Amygdala (tissue), 56 donors: Measurements from ENCODE around the gene FEM1B.
A peak's percentile ranks its signal among the peaks of the same experiment; 100 is the strongest.
"Not testable (repeated sequence)": the region's sequence is repeated elsewhere in the genome, so short reads cannot be mapped to it uniquely, and the experiment has no call there.

Experiments
- DNase-seq, 56 donors: peaks; one replicate each; lab custom pipeline; 2025; lab: John Stamatoyannopoulos, UW

Gene FEM1B

DNA sequence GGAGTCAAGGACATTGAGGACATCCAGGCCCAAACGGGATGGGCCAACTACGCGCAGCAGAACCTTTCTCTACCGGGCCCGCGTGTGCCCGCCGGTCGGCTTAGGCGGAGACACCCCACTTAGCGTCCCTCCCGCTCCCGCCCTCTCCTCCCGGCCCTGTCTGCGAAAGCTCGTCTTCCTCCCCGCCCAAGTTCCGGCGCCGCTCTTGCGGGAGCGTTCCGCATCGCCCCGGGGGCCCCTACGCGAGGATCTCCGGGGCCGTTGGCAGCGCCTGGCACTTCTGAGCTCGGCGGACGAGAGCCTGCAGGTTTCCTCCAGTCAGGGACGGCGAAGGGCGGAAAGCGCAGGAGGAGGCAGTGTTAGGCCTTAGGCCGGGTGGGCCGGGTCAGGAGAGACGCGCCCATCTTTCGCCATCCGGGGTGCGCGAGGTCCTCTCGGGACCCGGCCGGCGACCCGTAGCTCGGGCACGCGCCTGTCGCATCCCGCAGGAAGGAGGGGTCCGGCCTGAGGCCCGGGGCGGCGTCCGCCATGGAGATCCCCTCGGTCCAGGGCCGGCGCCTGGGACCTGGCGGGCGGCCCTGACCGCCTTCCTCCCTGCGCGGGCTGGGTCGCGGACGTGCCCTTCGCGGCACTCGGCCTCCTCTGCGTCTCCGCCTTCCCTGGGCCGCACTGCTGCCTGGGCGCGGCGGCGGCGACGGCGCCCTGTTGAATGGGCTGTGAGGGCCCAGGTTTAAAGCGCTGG is at the start of gene FEM1B:
Gene FEM1B (plus strand): TSS at position 143 of the 742 bp plus-strand sequence. CDS start 673 bp downstream, outside the sequence.
- DNase-seq, result peak; percentile 69 to 98 (median 90)

DNA sequence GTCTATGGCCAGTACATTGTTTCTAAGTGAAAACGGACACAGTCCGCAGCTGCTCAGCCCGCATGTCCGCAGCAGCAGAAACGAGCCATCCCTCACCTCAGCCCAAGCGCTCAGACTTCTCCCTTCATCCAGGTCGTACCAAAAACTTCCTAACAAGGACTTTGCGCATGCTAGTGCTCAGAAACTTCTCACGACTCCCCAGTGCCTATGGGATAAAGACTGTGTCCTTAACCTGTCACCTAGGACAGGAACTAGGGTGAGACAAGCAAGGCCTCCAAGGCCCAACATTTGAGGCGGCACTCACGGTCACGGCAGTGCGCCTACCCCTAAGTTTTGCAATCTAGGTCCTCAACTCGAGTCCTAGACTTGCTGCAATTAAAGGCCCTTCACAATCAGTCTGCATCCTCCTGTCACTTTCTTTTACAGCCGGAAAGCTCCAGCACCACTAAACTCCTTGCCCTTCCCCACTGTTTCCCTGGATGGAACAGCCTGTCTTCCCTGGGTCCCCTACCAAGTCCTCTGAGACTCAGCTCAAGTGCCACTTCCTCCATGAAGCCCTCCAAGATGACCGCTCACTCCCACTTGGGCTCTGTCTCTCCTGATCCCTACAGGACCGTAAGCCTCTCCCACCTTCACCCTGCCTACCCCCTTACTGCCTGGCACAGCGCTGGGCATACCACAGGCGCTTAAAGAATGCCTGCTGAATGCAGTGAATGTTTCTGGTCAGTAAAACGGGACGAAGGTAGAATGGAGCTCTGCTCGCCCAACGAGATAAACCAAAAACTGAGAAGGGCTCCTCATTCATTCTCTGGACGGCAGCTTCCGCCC is 49.2 kb upstream of the FEM1B start:
- DNase-seq, result no peak

DNA sequence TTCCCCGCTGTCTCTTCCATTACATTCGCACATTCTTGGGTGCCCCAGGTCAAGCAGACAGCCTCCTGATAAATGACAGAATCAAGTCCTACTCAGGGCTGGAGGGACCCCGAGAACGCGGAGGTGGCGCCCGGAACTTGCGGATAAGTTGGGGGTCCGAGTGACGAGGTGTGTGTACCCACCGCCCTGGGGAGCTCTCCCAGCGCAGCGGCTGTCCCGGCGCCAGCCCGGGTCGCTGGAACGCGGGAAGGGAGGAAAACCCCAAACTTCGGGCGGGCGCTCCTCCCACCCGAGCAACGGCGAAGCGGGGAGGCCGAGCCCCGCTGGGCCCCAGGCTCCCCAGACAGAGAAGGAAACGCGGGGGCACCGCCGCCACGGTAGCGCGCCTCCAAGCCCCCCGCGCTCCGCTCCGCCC is 48.6 kb upstream of the FEM1B start:
- no peak for DNase-seq

DNA sequence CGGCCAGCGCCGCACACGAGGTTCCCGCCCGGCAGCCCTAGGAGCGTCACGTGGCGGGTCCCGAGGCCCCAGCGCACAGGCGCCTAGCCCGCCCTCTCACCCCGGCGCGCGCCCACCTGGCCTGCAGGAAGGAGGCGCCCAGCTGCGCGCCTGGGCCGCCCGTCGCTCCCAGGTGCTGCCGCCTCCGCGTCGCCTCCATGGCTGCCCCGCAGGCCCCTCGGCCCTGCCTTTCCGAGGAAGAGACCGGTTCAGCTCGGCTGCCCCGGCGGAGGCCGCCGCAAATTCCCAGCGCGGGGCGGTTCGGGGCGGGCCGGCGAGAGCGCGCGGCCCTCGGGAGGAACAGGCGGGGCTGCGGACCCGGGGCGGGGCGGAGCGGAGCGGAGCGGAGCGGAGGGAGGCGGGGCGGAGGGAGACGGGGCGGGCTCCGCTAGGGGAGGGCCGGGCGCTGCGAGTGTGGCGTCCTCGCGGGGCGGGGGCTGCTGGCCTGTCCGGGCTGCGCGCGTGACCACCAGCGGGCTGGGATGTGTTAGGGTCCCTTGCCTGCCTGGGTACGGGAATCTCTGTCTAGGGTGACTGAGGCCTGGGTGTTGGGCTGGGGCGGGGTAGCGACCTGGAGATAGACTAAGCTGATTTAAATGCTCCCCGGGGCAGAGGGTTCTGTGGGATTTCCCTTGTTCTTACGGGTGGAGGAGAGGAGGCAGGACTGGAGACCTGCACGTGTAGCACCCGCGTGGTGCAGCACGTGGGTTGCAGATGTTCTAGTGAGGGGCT is 48.0 kb upstream of the FEM1B start, which contains the start of gene CLN6:
Gene CLN6 (minus strand): TSS at position 343 of the 771 bp plus-strand sequence. CDS start 144 bp downstream, at position 199.
- DNase-seq, result peak in 53 of 56 donors; percentile 28 to 90 (median 81)

DNA sequence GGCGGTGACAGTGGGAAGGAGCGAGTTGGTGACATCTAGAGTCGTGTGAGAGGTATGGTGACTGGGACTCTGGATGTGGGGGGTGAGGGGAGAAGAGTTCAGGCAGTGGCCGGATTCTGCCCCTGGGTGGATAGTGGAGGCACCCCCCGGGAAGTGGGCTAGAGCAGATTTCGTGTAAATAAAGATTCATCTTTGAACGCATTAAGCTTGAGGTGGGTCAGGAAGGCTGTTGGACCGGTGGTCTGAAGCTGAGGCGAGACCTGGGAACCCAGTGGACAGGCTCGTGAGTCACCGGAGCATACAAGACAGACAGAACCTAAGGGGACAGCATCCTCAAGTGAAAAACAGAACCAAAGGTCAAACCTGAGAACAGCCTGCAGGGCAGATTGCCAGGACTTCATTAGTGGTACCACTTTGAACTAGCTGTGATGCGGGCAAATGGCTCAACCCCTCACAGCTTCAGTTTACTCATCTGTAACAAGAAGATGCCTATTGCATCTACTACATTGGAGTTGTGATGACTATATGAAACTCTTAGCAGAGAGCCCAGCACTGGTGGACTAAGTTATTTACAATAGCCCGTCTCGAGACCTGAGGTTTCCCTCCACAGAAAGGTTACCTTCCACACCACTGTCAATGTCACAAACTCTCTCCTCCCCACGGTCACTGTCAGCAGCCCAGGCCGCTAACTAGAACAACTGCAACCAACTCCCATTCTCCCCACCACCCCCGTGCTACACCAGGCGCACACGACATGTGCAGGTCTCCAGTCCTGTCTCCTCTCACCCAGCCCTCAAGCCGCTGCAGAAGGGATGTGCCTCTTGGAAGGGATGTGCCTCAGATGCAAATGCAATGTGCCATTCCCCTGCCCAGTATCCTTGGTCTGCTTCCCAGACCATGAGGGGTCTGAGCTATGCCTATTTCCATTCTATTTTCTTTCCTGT is 47.1 kb upstream of the FEM1B start:
- DNase-seq, result peak in 2 of 56 donors; percentile 46 to 60

DNA sequence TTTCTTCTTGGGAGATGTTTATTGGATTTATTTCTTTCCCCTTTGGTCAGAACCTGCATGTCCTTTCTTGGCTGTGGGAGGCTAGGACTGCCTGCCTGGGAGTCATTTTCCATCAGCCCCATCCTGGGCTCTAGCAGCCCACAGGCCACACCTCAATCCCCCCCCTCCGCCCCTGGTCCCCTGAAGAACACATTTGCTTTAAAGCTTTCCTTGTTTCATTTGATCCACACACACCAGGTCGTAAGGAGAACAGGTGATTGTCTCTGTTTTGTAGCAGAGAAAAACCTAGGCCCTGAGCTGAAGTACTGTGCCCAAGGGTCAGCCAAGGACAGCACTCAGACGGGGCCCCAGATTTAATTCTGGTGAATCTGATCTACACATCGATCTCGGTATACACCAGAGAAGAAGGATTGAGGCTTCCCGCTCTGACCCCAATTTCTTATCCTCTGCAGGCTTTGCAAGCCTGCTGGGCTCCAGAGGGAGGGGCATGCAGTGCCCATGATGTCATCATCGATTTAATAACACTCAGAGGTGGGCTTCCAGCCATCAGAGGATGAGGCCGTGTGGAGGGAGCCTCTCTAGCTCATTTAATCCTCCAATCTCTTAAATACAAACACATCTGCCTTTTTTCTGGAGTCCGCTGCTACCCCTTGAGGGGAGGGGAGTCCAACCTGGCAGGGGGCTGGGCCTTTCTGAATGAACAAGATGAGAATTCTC is 46.3 kb upstream of the FEM1B start:
- DNase-seq, result no peak

DNA sequence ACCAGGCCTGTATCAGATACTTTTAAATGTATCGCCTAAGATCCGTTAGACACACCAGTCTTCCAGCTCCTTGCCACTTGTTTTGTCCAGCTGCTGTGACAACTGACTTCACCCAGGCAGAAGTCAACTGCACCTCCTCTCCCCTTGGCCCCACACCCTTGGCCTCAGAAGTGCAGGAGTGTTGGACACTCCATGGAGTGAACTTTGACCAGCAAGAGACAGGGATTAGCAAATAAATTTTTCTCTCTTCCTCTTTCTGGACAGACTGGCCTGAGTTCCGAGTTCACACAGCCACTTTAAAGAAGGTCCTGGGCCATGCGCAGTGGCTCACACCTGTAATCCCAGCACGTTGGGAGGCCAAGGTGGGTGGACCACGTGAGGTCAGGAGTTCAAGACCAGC is 45.1 kb upstream of the FEM1B start:
- no peak for DNase-seq

DNA sequence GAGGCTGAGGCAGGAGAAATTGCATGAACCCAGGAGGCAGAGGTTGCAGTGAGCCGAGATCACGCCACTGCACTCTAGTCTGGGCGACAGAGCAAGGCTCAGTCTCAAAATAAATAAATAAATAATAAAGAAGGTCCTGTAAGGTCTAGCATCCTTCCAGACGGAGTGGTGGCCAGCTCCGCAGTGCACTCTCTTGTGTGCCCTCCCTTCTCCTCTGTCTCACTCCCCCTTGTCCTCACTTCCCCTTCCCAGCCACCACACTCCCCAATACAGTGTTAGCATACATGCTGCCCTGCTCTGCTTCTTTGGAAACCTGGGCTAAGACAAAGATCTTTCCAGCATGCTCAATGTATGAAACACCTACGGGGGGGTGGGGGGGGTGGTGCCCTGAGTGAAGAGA is 44.6 kb upstream of the FEM1B start:
- DNase-seq, result peak in 2 of 56 donors; percentile 23 to 32

DNA sequence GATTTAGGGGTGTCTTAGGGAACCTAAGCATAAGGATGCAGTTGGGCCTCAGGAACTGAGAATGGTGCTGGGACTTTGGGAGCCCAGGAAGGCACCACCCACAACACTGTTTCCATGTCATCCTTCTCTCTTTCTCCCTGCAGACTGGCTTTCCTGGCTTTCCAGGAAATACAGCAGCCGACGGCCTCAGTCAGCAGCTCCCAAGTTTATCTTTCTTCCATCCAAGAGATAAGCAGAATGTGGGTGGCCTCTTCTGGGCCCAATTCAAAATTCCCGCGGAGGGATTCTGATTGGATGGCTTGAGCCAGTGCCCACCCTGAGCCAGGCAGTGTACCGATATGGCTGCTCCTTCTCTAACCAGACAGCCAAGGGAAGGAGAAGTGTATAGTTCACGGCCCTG is 43.5 kb upstream of the FEM1B start:
- DNase-seq, result no peak

DNA sequence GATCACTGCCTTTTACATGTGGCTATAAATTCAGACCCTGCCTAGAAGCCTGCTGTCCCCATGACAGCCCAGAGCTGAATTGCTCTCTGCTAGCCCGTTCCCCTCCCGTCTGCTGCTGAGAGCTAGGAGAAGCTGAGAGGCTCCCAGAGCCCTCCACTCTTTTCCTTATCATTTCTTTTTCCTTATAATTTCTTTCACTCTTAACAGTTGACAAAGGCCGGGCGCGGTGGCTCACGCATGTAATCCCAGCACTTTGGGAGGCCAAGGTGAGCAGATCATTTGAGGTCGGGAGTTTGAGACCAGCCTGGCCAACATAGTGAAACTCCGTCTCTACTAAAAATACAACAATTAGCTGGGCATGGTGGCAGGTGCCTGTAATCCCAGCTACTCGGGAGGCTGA is 43.0 kb upstream of the FEM1B start:
- DNase-seq, result not testable (repeated sequence)

DNA sequence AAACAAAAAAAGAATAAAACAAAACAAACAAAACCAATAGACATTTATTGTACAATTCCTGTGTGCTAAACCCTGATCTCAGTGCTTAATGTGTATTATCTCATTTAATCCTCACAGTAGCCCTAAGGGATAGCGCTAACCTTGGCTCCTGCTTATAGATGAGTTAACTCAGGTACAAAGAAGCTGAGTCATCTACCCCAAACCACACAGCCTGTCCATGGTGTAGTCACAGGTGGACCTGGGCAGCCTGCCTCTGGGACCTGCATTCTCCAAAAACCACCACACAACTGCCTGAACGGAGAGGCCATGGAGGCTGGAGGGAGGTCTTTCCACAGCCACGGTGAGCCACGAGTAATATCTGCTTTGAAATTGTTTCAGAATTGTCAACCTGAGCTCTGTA is 42.5 kb upstream of the FEM1B start:
- DNase-seq, result no peak

DNA sequence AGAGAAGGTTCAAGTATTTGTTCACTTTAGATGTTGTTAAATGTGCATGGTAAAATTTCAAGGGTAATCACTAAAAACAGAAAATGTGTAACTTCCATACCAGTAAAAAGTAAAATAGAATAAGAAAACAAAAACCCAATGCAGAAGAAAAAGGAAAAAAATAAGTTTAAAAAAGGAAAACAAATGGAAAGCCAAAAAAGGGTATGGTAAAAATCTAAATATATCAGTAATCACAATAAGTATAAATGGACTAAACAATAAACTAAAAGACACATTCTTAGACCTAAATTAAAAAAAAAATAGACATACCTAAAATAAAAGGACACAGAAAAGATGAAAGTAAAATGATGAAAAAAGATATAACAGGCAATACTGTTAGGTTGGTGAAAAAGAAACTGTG is 38.5 kb upstream of the FEM1B start:
- no peak for DNase-seq

DNA sequence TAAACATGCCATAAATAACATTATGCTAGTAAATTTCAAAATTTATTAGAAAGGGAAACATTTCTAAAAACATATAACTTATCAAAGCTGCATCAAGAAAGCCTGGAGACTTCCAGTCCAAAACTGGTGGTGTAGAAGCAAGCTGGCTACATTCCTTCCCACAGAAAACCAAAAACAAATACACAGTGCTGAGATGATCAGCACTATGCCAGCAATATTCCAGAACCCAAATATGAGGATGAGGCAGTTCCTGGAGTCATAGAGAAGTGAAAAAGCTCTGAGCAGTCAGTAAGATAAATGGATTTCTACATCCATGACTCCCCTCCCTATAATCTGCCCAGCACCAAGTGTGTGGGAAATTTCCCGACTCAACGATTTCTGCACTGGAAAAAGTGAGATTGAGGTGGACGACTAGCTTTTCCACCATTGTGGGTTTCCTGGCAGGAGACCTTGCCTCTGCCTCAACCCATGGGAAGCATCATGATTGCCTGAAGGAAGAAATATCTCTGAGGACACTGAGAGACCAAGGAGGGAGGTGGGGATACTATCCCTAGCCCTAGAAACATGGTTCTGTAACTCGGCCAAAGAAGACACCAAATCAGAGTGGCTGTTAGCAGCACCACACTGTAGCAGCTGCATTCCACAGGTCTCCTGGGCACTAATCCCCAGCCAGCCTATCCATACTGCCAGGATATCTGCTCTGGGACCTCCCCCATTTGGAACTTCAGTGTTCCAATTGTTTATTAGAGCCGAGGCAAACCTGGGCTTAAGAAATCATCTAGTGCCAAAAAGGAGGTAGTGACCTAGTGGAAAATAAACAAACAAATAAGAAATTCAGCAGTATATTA is 36.2 kb upstream of the FEM1B start:
- no peak for DNase-seq

DNA sequence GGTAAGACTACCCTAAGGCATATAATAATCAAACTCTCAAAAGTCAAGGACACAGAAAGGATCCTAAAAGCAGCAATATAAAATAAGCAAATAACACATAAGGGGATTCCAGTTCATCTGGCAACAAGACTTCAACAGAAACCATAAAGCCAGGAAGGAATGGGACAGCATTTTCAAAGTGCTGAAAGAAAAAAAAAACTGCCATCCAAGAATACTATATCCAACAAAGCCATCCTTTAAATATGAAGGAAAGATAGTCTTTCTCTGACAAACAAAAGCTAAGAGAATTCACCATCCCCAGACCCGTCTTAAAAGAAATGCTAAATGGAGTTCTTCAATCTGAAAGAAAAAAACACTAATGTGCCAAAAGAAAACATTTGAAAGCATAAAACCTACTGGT is 33.3 kb upstream of the FEM1B start:
- no peak for DNase-seq

DNA sequence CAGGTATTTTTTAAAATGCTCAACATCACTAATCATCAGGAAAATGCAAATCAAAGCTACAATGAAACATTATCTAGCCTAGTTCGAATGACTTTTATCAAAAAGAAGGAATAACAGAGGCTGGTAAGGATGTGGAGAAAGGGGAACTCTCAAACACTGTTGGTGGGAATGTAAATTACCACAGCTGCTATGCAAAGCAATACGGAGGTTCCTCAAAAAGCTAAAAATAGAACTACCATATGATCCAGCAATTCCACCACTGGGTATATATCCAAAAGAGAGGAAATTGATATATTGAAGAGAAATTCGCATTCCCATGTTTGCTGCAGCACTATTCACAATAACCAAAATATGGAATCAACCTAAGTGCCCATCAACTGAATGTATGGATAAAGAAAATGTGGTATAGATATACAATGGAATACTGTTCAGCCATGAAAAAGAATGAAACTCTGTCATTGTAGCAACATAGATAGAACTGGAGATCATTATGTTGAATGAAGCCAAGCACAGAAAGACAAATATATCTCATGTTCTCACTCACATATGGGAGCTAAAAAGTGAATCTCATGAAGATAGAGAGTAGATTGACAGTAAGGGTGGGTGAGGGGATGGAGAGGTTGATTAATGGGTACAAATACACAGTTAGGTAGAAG is 28.4 kb upstream of the FEM1B start:
- DNase-seq, result no peak

DNA sequence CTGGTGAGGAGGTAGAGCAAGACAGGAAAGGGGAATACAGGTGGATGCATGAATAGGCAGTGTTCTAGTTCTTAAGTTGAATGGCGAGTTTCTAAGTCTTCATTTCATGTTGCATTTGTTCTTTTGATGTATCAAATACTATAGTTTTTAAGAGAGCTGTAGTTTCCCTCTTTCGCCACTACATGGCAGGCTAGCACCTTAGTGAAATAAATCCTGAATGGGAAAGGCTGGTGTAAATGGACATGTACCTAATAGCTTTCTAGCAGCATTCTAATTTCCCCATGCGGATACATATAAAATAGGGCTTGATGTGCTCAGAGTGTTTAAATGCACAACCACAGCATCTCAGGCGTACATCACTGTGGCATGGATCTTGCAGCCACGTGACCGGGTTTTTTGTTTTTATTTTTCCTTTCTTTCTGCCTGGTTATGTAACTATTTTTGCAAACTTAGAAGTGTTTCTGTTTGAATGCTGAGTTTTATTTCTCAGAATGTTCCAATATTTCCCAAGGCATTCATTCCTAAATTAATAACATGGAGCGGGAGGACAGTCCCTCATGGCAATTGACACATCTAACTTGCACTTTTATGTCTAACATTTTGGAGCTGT is 24.5 kb upstream of the FEM1B start:
- DNase-seq, result peak in 9 of 56 donors; percentile 15 to 58 (median 36)
